ENCODE results near the gene IL10RB. TPM values are rescaled to one million over a fixed set of nuclear protein-coding genes. Genes with fewer than 3 reads are reported as not detected.

IL10RB gene
- total RNA-seq, 1 donor from 2014 or later = 49.1 TPM

- no peak overlapping the region for H3K4me3 ChIP-seq
- no peaks in the 10 kb centered on the region for H3K27me3 ChIP-seq (ENCODE audit: low read depth)
- no peaks in the 10 kb centered on the region for H3K9me3 ChIP-seq
- DNase-seq (no peak), ATAC-seq (peak; percentile 53 to 63)
- peak; percentile 12 for TF ChIP-seq CTCF (IDR thresholded peaks at IDR 0.05)
- peaks cover 40% of the 10 kb centered on the region for H3K4me1 ChIP-seq
- H3K27ac ChIP-seq = peak overlapping the region; percentile 4
- H3K36me3 ChIP-seq = peaks cover 29% of the 10 kb centered on the region
- intact Hi-C loops (cut with DNase I) = no loop called here
Observed at GRCh38 chr21:33299181-33299752, 33.1 kb downstream of the IL10RB start.

DNA sequence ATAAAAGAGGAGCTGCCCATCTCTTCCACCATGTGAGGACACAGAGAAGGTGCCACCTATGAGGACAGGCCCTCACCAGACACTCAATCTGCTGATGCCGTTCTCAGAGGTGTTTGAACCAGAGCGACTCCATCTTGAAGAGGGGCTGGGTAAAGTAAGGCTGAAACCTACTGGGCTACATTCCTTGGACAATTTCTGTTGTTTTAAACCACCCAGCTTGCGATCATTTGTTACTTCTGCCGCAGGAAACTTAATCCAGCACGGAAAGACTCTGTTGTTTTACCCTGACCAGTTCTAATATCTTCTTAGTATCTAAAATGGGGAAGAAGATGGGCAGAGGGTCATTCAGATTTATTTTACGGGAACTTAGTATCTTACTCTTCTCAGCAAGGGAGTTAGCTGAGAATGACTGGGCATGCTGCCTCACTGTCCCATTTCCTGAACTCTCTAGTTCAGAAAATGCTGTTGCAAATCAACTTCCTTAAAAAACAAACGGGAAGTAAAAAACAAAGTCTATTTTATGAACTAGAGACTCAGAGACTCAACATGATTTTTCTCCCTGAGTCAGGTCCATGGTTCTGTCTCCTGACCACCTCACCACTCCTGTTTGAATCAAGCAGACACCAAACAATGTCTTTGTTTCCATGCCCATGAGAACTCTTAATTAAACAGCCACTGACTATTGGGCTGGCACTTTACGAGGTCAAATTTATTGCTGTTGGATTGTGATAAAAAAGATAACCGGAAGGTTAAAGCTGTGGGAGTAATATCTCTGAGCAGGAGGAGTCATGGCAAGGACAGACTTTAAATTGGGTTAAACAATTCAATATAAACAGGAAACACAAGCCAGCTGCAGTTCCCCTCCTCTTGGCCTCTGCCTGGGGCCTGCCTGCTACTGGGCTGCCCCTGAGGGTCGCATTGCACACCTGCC is 34.8 kb downstream of the IL10RB start:
- Histone ChIP-seq H3K9me3 (no peaks in the 10 kb centered on the region), H3K4me3 (no peak overlapping the region), H3K36me3 (peaks cover 18% of the 10 kb centered on the region), H3K4me1 (peaks cover 40% of the 10 kb centered on the region), H3K27ac (peak overlapping the region; percentile 75), H3K27me3 (ENCODE audit: low read depth) (no peaks in the 10 kb centered on the region)
- ATAC-seq (peak; percentile 68 to 79), DNase-seq (no peak)
- TF ChIP-seq CTCF (IDR thresholded peaks at IDR 0.05) = no peak
- intact Hi-C loops (cut with DNase I) = no loop called here

- no peak overlapping the region for H3K4me3 ChIP-seq
- H3K36me3 ChIP-seq = peaks cover 11% of the 10 kb centered on the region
- ATAC-seq (no peak), DNase-seq (no peak)
- H3K27ac ChIP-seq = peak overlapping the region; percentile 75
- H3K4me1 ChIP-seq = peaks cover 40% of the 10 kb centered on the region
- intact Hi-C loops (cut with DNase I) = no loop called here
- no peaks in the 10 kb centered on the region for H3K9me3 ChIP-seq
- H3K27me3 ChIP-seq (ENCODE audit: low read depth) = no peaks in the 10 kb centered on the region
- TF ChIP-seq CTCF (IDR thresholded peaks at IDR 0.05) = no peak
Observed at GRCh38 chr21:33301632-33302002, 35.5 kb downstream of the IL10RB start.

- DNase-seq = no peak
- peaks cover 40% of the 10 kb centered on the region for H3K4me1 ChIP-seq
- H3K4me3 ChIP-seq = no peak overlapping the region
- TF ChIP-seq CTCF (IDR thresholded peaks at IDR 0.05) = no peak
- peaks cover 7% of the 10 kb centered on the region for H3K36me3 ChIP-seq
- no peaks in the 10 kb centered on the region for H3K9me3 ChIP-seq
- H3K27ac ChIP-seq = peak overlapping the region; percentile 75
- intact Hi-C loops (cut with DNase I) = no loop called here
- ATAC-seq = peak in 1 of 2 donors; percentile 28
- no peaks in the 10 kb centered on the region for H3K27me3 ChIP-seq (ENCODE audit: low read depth)
Observed at GRCh38 chr21:33302055-33302454, 35.9 kb downstream of the IL10RB start.

DNA sequence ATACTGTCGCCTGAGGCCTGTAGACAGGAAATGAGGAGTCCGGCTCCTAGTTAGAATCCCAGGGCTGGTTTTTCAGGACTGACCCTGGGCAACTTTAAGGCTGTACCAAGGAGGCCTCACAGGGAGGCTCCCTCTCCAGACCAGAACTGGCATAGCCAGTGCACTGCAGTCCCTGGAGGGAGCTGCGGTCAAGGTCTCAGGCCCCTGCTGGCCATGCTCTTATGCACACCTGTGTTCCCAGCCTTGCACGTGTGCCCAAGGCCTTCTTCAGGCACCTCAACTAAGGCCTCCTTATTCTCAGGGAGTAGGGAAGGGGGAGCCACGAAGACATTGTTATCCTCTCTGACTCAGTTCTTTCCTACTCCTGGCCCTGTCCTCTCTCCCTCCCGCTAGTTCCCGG is 36.6 kb downstream of the IL10RB start:
- Histone ChIP-seq H3K4me1 (peaks cover 40% of the 10 kb centered on the region), H3K27me3 (ENCODE audit: low read depth) (no peaks in the 10 kb centered on the region), H3K36me3 (peaks cover under 1% of the 10 kb centered on the region), H3K9me3 (no peaks in the 10 kb centered on the region), H3K27ac (no peak overlapping the region), H3K4me3 (no peak overlapping the region)
- no peak for ATAC-seq
- intact Hi-C loops (cut with DNase I) = no loop called here
- no peak for TF ChIP-seq CTCF (IDR thresholded peaks at IDR 0.05)
- DNase-seq = no peak

Data from lower lobe of right lung (tissue), 2 donors.